Tibial nerve (tissue), 3 donors: ENCODE measurements around the gene RNF151.

Experiments
- CTCF ChIP-seq, 5 experiments: fragments of 200-600 bp in 3 of 5; fragments of 450-650 bp in 2 of 5; sonication (generic) in 3 of 5; IDR thresholded peaks; one replicate each; pipeline ENCODE4 v1.5.1; 2016 to 2019; ENCODE audit warnings: antibody characterized with exemption in 5 of 5, mild to moderate bottlenecking in 3 of 5, moderate library complexity in 2 of 5
- POLR2A ChIP-seq, 2 donors: fragments of 450-650 bp; IDR thresholded peaks; one replicate each; pipeline ENCODE4 v1.6.1; 2017; ENCODE audit warnings: antibody characterized with exemption in 2 of 2, mild to moderate bottlenecking in 2 of 2, moderate library complexity in 2 of 2

DNA sequence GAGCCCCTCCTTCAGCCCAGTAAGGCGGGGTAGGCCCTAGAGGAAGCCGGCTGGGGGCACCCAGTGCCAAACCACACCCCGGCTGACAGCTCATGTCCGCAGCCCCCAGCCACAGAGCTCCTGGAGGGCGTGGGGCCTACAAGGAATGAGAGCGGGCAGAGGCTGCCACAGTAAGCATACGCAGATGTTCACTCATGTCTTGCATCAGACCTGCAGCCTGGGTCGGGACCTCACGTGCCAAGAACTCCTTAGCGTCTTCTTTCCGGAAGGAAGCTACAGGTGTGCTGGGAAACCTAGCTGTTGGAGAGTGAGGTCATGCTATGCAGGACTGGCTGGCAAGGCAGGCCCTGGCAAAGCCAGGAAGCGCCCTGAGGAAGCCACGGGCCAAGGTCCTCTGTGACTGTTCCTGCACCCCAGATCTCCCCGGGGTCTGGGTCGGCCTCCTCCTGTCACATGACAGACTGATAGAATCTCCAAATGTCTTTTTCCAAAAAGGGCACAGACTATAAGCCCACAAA is 41.4 kb downstream of the RNF151 start:
- TF ChIP-seq POLR2A (IDR thresholded peaks at IDR 0.05): no peak
- no peak for TF ChIP-seq CTCF (IDR thresholded peaks at IDR 0.05)
